PC-9 (cell line): Measurements from ENCODE around the gene GATB.

Source experiments
- CTCF ChIP-seq: fragments of 200-600 bp; sonication (generic); conservative IDR thresholded peaks from 2 replicates; pipeline ENCODE4 v1.6.1; 2017; ENCODE audit warnings: mixed run types, antibody characterized with exemption, mild to moderate bottlenecking, moderate library complexity
- EZH2 ChIP-seq: fragments of 200-600 bp; sonication (generic); IDR thresholded peaks from 2 replicates; pipeline ENCODE4 v1.8.0; 2017; ENCODE audit warnings: antibody characterized with exemption, low read depth

DNA sequence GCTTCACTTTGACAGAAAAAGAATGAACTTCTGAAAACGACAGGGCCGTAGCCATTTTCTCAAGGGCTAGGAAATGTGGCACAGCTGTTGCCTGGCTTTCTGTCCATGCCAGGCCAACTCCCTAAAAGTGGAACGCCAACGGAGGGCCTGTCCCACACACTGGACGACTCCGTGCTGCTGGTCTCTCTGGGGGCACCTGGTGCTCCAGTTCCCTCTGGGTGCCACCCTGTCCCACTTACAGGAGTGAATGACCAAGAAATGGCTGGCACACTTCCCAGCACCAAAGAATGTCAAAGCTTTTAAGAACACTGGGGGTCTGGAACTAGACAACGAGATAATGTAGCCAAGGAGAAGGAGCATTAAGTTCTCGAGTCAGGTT lies 40.9 kb downstream of the GATB start:
- TF ChIP-seq CTCF (no peak), EZH2 (no peak)
